Measurements from ENCODE around the gene NFASC. TPM values are rescaled to one million over a fixed set of nuclear protein-coding genes. Genes with fewer than 3 reads are reported as not detected.

Gene NFASC
- total RNA-seq, 2 experiments from 2014 or later, result not detected

DNA sequence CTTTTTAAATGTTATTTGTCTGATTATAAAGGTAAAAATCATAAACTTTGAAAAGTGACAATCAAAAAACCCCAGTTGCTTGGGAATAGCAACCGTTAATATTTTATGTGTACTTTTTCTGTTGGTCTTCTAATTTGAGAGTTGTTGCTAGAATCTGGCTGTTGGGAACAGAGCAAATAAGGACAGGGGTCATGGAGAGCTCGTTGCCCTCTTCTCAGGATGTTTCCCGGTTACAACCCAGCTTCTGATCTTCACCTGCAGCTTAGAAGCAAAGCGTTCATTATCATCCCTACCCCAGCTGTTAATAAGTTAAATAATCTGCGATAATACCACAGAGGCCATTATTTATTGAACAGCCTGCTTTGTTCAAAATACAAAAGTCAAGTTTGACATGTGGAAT lies 22.1 kb upstream of the NFASC start:
- peaks cover 0 to 1% of the 10 kb centered on the region in 2 experiments for H3K27me3 ChIP-seq (ENCODE audit: control insufficient read depth in 1 of 2, insufficient read depth in 2 of 2, low read length in 2 of 2)
- H3K9me3 ChIP-seq (ENCODE audit: control insufficient read depth in 1 of 2, insufficient read depth in 1 of 2, low read length in 2 of 2), result no peaks in the 10 kb centered on the region
- no peak overlapping the region for H3K27ac ChIP-seq (ENCODE audit: low read depth in 1 of 2, low read length in 2 of 2)
- H3K4me3 ChIP-seq (ENCODE audit: low read length), result no peak overlapping the region
- no peak for DNase-seq
- POLR2A ChIA-PET, result no interaction called here
- TF ChIP-seq, protein P1, sequence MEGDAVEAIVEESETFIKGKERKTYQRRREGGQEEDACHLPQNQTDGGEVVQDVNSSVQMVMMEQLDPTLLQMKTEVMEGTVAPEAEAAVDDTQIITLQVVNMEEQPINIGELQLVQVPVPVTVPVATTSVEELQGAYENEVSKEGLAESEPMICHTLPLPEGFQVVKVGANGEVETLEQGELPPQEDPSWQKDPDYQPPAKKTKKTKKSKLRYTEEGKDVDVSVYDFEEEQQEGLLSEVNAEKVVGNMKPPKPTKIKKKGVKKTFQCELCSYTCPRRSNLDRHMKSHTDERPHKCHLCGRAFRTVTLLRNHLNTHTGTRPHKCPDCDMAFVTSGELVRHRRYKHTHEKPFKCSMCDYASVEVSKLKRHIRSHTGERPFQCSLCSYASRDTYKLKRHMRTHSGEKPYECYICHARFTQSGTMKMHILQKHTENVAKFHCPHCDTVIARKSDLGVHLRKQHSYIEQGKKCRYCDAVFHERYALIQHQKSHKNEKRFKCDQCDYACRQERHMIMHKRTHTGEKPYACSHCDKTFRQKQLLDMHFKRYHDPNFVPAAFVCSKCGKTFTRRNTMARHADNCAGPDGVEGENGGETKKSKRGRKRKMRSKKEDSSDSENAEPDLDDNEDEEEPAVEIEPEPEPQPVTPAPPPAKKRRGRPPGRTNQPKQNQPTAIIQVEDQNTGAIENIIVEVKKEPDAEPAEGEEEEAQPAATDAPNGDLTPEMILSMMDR (IDR thresholded peaks at IDR 0.05), result no peak
- no peaks in the 10 kb centered on the region for H3K36me3 ChIP-seq (ENCODE audit: insufficient read depth, low read length)
- intact Hi-C loops (cut with DNase I, micrococcal nuclease), result no loop called here
- H3K4me1 ChIP-seq (ENCODE audit: insufficient read depth, low read length), result no peaks in the 10 kb centered on the region
- peaks cover 35% of the 10 kb centered on the region for H3K27me3 Mint-ChIP-seq
- ATAC-seq (ENCODE audit: poor library complexity), result no peak
- H3K36me3 Mint-ChIP-seq (ENCODE audit: low read depth), result no peaks in the 10 kb centered on the region
- CTCF ChIA-PET, result no interaction called here
- no peaks in the 10 kb centered on the region for H3K9me3 Mint-ChIP-seq
- H3K27ac Mint-ChIP-seq, result no peak overlapping the region
- H3K4me1 Mint-ChIP-seq (ENCODE audit: low read depth), result no peaks in the 10 kb centered on the region
- no peak overlapping the region for H3K4me3 Mint-ChIP-seq

DNA sequence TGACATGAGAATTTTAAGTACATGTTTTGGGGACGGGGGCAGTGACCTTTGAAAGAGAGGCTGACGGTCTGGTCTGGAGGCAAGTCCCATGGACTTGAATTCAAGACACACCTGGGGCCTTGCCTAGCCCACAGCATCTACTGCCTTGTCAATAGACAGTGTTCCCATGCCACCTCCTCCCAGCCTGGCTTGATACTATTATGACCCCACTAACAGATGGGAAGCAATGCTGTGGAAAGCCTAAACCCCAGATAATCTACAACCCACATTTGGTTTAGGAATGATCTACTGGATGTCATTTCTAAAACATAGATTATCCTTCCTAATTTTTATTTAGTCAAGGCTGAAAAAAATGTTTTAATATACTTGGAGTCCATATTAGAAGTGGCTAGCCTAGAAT lies 17.8 kb upstream of the NFASC start:
- intact Hi-C loops (cut with DNase I, micrococcal nuclease), result no loop called here
- no peaks in the 10 kb centered on the region for H3K9me3 Mint-ChIP-seq
- Histone ChIP-seq H3K27me3 (ENCODE audit: control insufficient read depth in 1 of 2, insufficient read depth in 2 of 2, low read length in 2 of 2) (peaks cover 13 to 16% of the 10 kb centered on the region in 2 experiments), H3K36me3 (ENCODE audit: insufficient read depth, low read length) (no peaks in the 10 kb centered on the region), H3K9me3 (ENCODE audit: control insufficient read depth in 1 of 2, insufficient read depth in 1 of 2, low read length in 2 of 2) (no peaks in the 10 kb centered on the region), H3K27ac (ENCODE audit: low read depth in 1 of 2, low read length in 2 of 2) (no peak overlapping the region), H3K4me1 (ENCODE audit: insufficient read depth, low read length) (no peaks in the 10 kb centered on the region), H3K4me3 (ENCODE audit: low read length) (no peak overlapping the region)
- H3K27me3 Mint-ChIP-seq, result peaks cover 36% of the 10 kb centered on the region
- ChIA-PET CTCF (no interaction called here), POLR2A (no interaction called here)
- ATAC-seq (ENCODE audit: poor library complexity) (no peak), DNase-seq (no peak)
- no peak overlapping the region for H3K4me3 Mint-ChIP-seq
- H3K4me1 Mint-ChIP-seq (ENCODE audit: low read depth), result no peaks in the 10 kb centered on the region
- H3K27ac Mint-ChIP-seq, result no peak overlapping the region
- TF ChIP-seq, protein P1 (IDR thresholded peaks at IDR 0.05), result no peak
- H3K36me3 Mint-ChIP-seq (ENCODE audit: low read depth), result no peaks in the 10 kb centered on the region

DNA sequence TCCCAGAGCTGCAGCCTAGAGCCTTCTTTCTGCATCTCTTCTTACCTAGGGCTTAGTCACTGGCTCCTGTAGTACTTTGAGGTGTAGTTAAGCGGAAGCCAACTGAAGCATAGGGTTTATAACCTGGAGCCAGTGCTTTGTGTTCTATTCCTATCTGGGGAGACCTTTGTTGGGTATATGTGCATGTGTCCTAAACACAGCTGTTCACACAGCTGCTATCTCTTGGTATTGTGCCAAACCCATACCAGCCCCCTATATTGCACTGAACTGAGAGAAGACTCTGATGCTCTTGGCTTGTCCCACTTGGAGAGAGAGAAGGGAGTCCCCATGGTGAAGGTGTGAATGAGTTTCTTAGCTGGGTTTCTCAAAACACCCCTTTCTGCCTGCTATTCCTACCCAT lies 17.2 kb upstream of the NFASC start:
- Histone ChIP-seq H3K27me3 (ENCODE audit: control insufficient read depth in 1 of 2, insufficient read depth in 2 of 2, low read length in 2 of 2) (peaks cover 13 to 16% of the 10 kb centered on the region in 2 experiments), H3K9me3 (ENCODE audit: control insufficient read depth in 1 of 2, insufficient read depth in 1 of 2, low read length in 2 of 2) (no peaks in the 10 kb centered on the region), H3K36me3 (ENCODE audit: insufficient read depth, low read length) (no peaks in the 10 kb centered on the region), H3K27ac (ENCODE audit: low read depth in 1 of 2, low read length in 2 of 2) (no peak overlapping the region), H3K4me1 (ENCODE audit: insufficient read depth, low read length) (no peaks in the 10 kb centered on the region), H3K4me3 (ENCODE audit: low read length) (no peak overlapping the region)
- no peak for DNase-seq
- TF ChIP-seq, protein P1 (IDR thresholded peaks at IDR 0.05), result no peak
- H3K36me3 Mint-ChIP-seq (ENCODE audit: low read depth), result no peaks in the 10 kb centered on the region
- intact Hi-C loops (cut with DNase I, micrococcal nuclease), result no loop called here
- H3K9me3 Mint-ChIP-seq, result no peaks in the 10 kb centered on the region
- no peaks in the 10 kb centered on the region for H3K4me1 Mint-ChIP-seq (ENCODE audit: low read depth)
- POLR2A ChIA-PET, result no interaction called here
- H3K4me3 Mint-ChIP-seq, result no peak overlapping the region
- H3K27ac Mint-ChIP-seq, result no peak overlapping the region
- H3K27me3 Mint-ChIP-seq, result peaks cover 31% of the 10 kb centered on the region
- CTCF ChIA-PET, result no interaction called here
- ATAC-seq (ENCODE audit: poor library complexity), result no peak
